Nucleus accumbens (tissue), 56 donors: ENCODE measurements around the gene SULF2.

Experiments
- DNase-seq, 56 donors: peaks; one replicate each; lab custom pipeline; 2025; lab: John Stamatoyannopoulos, UW

Gene SULF2

GRCh38 chr20:47675190-47676142, 109.8 kb downstream of the SULF2 start:
- DNase-seq, result no peak

DNA sequence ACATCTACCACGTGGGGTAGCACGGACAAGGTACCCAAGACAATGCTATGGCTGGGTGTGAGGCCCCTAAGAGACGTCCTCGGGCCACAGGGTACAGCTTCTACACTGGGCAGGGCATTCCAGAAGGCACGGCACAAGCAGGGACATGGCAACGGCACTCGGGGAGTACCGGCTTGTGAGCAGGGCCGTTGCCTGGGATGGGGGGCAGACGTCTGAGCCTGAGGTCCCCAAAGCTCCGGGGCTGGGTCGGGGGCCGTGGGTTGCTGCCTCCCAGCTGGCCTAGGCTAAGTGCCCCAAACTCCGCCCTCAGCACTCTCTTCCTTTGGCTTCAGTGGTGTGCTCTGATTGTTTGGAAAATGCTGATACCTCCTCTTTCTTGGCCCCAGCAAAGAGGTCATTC, 110.6 kb downstream of the SULF2 start:
- no peak for DNase-seq

DNA sequence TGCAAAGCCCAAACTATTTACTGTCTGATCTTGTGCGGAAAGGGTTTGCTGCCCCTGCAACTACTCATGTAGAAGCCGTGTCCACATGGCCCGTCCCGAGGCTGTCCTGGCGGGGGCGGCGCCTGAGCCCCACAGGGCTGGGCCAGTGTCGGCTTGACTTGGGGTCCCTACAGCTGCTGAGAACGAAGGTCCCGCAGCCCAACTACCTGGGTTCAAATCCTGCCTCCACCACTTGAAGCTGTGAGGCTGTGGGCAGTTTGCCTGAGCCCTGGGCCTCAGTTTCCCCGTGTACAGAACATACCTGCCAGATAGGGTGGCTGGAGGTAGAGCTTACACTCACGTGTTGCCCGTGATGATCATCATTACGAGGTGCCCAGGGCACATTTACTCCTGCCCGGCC, 111.1 kb downstream of the SULF2 start:
- DNase-seq, result no peak

DNA sequence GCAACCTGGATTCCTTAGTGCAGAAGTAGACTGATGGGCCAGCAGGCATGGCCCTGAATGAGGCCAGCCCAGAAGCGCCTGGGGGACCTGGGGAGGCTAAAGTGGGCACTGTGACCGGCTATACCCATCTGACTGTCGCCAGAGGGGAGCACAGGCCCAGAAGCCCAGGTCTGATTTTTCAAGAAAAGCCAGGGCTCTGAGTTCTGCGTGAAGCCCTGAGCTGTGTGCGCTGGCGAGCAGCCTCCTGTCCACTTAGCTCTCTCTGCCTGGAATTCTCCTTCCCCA, 111.7 kb downstream of the SULF2 start:
- no peak for DNase-seq

- no peak for DNase-seq
These were observed 112.2 kb downstream of the SULF2 start for GRCh38 chr20:47672886-47673670.

DNA sequence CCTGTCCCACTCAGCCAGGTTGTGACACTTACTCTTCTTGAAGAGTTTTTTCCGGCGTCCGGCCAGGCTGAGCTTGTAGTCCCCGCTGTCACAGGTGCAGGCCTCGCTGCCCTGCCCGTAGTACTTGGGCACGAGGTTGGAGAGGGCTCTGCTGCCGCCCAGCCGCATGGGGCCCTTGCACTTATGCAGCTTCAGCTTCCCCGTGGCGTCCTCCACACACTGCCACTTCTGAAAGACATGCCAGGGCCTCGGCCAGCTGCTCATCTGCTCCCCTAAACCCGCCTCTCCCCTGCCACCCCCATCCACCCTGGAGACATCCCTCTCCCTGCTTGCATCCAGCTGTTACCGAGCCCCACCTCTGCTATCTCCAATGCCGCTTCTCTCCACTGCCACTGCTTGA, 113.1 kb downstream of the SULF2 start:
- no peak for DNase-seq

DNA sequence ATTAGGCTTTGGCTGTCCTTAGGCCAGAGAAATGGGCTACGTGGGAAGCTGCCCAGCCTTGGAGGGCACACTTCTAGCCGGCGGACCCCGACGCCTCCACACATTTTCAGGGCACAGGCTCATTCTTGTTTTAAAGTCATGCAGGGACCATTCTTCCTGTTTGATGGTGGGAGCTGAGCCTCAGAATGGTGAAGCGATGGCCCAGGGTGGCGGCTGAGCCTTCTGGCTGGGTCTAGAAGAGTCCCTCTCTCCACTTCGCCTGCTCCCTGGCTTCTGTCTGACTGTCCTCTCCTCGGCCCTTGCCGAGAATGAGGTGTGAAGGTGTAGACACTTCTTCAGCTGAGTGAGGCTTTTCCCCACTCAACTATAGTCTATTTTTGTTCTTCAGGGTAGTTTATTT, 114.4 kb downstream of the SULF2 start:
- DNase-seq, result no peak

DNA sequence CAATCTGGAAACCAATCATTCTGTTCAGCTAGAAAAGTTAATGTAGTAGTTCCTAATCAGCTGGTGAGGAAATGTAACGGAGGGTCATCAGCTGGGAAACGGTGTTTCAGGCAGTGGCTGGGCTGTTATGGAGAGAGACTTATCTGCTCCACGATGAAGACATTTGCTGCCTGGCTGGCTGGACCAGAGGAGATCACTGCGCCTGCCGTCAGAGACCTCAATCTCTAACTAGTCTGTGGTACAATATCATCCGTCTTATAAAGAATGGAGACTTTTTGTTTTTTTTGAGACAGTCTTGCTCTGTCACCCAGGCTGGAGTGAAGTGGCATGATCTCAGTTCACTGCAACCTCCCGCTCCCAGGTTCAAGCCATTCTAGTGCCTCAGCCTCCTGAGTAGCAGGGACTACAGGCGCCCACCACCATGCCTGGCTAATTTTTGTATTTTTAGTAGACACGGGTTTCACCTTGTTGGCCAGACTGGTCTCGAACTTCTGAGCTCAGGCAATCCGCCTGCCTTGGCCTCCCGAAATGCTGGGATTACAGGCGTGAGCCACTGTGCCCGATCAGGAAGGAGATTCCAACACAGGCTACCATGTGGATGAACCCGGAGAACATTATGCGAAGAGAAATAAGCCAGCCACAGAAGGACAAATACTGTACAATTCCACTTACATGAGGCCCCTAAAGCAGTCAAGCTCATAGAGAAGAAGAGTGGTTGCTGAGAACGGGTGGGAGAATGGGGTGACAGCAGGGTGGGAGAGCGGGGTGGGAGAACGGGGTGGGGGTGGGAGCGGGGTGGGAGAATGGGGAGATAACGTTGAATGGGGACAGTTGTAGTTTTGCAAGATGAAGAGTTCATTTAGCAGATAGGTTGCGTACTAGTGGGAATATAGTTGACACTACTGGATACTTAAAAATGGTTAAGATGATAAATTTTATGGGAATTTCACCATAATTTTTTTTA, 115.1 kb downstream of the SULF2 start:
- DNase-seq, result no peak

GRCh38 chr20:47669489-47669888, 115.8 kb downstream of the SULF2 start:
- DNase-seq, result no peak

GRCh38 chr20:47669152-47669425, 116.2 kb downstream of the SULF2 start:
- no peak for DNase-seq

- DNase-seq, result no peak
These were observed 116.7 kb downstream of the SULF2 start for GRCh38 chr20:47668313-47669151.

DNA sequence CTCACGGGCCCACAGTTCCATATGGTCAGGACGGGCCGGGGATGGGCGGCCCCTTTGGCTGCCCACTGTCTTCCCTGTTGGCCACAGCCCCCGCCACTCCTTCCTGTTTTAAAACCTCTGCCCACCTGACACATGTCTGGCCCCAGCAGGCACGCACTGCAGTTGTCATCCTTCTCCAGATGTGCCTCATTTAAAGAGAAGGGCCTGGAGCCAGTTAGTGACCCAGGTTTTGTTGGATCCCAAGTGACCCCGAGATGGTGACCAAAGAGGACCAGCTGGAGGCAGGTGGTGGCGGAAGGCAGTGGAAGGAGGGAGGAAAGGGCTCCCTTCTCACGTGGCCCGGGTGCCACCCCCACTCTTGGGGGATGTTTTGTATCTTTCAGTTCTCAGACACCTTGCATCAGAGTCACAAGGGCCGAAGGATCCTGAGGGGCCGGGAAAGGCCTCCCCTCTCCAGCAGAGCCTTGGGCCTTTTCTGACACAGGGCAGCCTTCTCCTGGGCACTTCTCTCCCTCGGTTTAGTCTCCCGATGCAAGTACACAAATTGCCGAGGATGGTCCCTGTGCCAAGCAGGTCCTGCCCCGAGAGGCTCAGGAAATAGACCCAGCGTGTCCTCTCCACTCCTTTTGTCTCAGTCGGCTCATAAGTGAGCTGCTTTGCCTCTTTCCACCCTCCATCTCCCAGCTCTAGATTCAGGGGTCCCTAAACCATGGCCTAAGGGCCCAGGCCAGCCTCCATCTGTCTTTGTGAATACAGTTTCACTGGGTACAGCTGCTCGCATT, 117.6 kb downstream of the SULF2 start:
- no peak for DNase-seq

- DNase-seq, result no peak
These were observed 118.2 kb downstream of the SULF2 start for GRCh38 chr20:47667086-47667485.

GRCh38 chr20:47666304-47666703, 119.0 kb downstream of the SULF2 start:
- no peak for DNase-seq

- no peak for DNase-seq
These were observed 119.9 kb downstream of the SULF2 start for GRCh38 chr20:47665221-47665991.

DNA sequence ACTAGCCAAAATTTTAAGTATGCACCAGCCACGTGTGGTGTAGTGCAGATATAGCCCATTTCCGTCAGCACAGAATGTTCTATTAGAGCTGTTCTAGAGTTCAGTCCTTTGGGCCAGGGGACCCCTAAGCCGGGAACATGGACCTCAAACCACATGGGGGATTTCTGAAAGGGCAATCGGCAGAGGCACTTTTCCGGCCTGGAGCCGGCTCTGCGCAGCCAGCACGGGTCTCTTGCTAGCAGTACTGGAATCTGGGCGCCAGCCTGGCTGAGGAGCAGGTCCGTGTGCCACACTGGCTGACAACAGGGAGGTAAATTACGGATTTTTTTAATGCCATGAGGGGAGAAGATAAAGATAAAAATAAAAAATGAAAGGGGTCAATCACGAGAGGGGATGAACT, 120.5 kb downstream of the SULF2 start:
- DNase-seq, result no peak

GRCh38 chr20:47664068-47664437, 121.2 kb downstream of the SULF2 start:
- DNase-seq, result peak in 1 of 56 donors; percentile 23

DNA sequence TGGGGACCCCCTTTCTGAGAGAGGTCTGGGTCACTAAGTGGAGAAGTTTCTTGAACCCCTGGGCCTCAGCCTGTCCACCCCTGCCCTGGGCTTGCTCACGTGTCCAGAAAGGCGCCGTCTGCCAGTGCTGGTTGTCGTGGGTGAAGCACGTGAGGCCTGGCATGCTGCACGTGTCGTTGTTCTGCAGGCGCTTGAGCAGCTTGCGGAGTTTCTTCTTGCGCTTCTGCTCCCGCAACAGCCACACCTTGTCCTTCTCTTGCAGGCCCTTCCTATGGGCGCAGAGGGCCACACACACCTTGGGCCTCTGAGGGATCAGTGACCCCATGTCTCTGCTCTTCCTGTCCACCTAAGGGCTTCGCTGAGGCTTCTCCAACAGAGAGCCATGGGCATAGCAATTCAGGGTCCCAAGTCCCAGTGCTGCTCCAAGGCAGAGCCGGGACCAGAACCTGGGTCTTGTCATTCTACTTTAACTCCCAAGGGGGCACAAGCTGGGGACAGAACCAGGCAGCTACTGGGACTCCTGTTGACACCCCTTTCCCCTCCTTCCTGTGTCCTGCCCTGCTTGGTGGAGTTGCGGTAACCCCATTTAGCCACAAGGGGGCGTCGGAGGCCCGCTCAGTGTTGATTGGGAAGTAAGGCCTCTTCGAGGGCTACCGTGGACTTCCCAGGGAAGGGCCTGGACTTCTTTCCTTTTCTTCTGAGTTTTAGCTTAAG, 121.8 kb downstream of the SULF2 start:
- DNase-seq, result peak in 51 of 56 donors; percentile 10 to 85 (median 53)
